T-helper 17 cell (primary cell): ENCODE results near the gene DRD3. TPM values are rescaled to one million over a fixed set of nuclear protein-coding genes. Genes with fewer than 3 reads are reported as not detected.

Experiments used
- ATAC-seq: fragments of 150-1000 bp; cut with Tn5 transposase; 2 replicates; pipeline ENCODE4 v1.10.0; 2021; ENCODE audit warnings: mild to moderate bottlenecking, moderate library complexity
- DNase-seq, 3 donors: peaks; one replicate each; pipeline versions ENCODE4 v3.0.0 to v3.0.0-alpha.2; 2020 to 2021
- H3K9me3 ChIP-seq: one replicate; pipeline ENCODE4 v1.7.0; 2013; ENCODE audit warnings: low read length, mild to moderate bottlenecking; ENCODE audit not compliant: control insufficient read depth, poor library complexity, severe bottlenecking
- H3K27ac Mint-ChIP-seq: one replicate; pipeline ENCODE4 v1.8.0; 2022; ENCODE audit warnings: mild to moderate bottlenecking, moderate library complexity, mixed read lengths
- H3K27me3 Mint-ChIP-seq: one replicate; pipeline ENCODE4 v1.8.0; 2022; ENCODE audit warnings: mixed read lengths
- H3K36me3 Mint-ChIP-seq: one replicate; pipeline ENCODE4 v1.8.0; 2022; ENCODE audit warnings: low read depth, mixed read lengths
- H3K4me1 Mint-ChIP-seq: one replicate; pipeline ENCODE4 v1.8.0; 2022; ENCODE audit warnings: mild to moderate bottlenecking, mixed read lengths
- H3K4me3 Mint-ChIP-seq: one replicate; pipeline ENCODE4 v1.8.0; 2022; ENCODE audit warnings: mild to moderate bottlenecking, moderate library complexity, mixed read lengths
- total RNA-seq, 4 donors: library from RNA in 2 of 4; stranded (reverse) in 2 of 4; gene quantifications; one replicate each; pipeline ENCODE4 v1.2.3 and lab custom pipeline; 2022 to 2026

DRD3 gene
- total RNA-seq, 2 donors from 2014 or later = not detected

GRCh38 chr3:114128231-114128630 lies 50.6 kb downstream of the DRD3 start:
- DNase-seq (no peak), ATAC-seq (no peak)
- no peaks in the 10 kb centered on the region for H3K9me3 ChIP-seq
- Mint-ChIP-seq H3K27ac (no peak overlapping the region), H3K36me3 (peaks cover 3% of the 10 kb centered on the region), H3K4me3 (no peak overlapping the region), H3K4me1 (peaks cover 2% of the 10 kb centered on the region), H3K27me3 (peaks cover 8% of the 10 kb centered on the region)

- no peaks in the 10 kb centered on the region for H3K4me1 Mint-ChIP-seq
- H3K9me3 ChIP-seq = no peaks in the 10 kb centered on the region
- no peak for DNase-seq
- H3K4me3 Mint-ChIP-seq = no peak overlapping the region
- H3K27ac Mint-ChIP-seq = no peak overlapping the region
- peaks cover 14% of the 10 kb centered on the region for H3K27me3 Mint-ChIP-seq
- peaks cover 3% of the 10 kb centered on the region for H3K36me3 Mint-ChIP-seq
- no peak for ATAC-seq
These were observed 51.3 kb downstream of the DRD3 start for GRCh38 chr3:114127517-114127916.

GRCh38 chr3:114126461-114126860 lies 52.4 kb downstream of the DRD3 start:
- H3K27me3 Mint-ChIP-seq = peaks cover 17% of the 10 kb centered on the region
- H3K4me1 Mint-ChIP-seq = no peaks in the 10 kb centered on the region
- no peak overlapping the region for H3K4me3 Mint-ChIP-seq
- ATAC-seq (no peak), DNase-seq (no peak)
- H3K36me3 Mint-ChIP-seq = peaks cover 3% of the 10 kb centered on the region
- no peaks in the 10 kb centered on the region for H3K9me3 ChIP-seq
- no peak overlapping the region for H3K27ac Mint-ChIP-seq

GRCh38 chr3:114122027-114122709 lies 56.7 kb downstream of the DRD3 start:
- no peak overlapping the region for H3K27ac Mint-ChIP-seq
- DNase-seq (no peak), ATAC-seq (no peak)
- no peaks in the 10 kb centered on the region for H3K4me1 Mint-ChIP-seq
- H3K36me3 Mint-ChIP-seq = peaks cover 3% of the 10 kb centered on the region
- peaks cover 17% of the 10 kb centered on the region for H3K27me3 Mint-ChIP-seq
- no peaks in the 10 kb centered on the region for H3K9me3 ChIP-seq
- no peak overlapping the region for H3K4me3 Mint-ChIP-seq

- no peaks in the 10 kb centered on the region for H3K9me3 ChIP-seq
- Mint-ChIP-seq H3K36me3 (peaks cover 3% of the 10 kb centered on the region), H3K4me3 (no peak overlapping the region), H3K27ac (no peak overlapping the region), H3K4me1 (no peaks in the 10 kb centered on the region), H3K27me3 (peaks cover 17% of the 10 kb centered on the region)
- no peak for DNase-seq
- no peak for ATAC-seq
These were observed 58.6 kb downstream of the DRD3 start for GRCh38 chr3:114120211-114120610.

GRCh38 chr3:114119776-114120175 lies 59.1 kb downstream of the DRD3 start:
- no peak overlapping the region for H3K27ac Mint-ChIP-seq
- no peaks in the 10 kb centered on the region for H3K4me1 Mint-ChIP-seq
- no peaks in the 10 kb centered on the region for H3K9me3 ChIP-seq
- no peak for DNase-seq
- peaks cover 3% of the 10 kb centered on the region for H3K36me3 Mint-ChIP-seq
- H3K27me3 Mint-ChIP-seq = peaks cover 17% of the 10 kb centered on the region
- no peak overlapping the region for H3K4me3 Mint-ChIP-seq
- no peak for ATAC-seq

GRCh38 chr3:114115143-114115542 lies 63.7 kb downstream of the DRD3 start:
- peaks cover 27% of the 10 kb centered on the region for H3K27me3 Mint-ChIP-seq
- H3K4me1 Mint-ChIP-seq = peaks cover 2% of the 10 kb centered on the region
- no peaks in the 10 kb centered on the region for H3K9me3 ChIP-seq
- no peak overlapping the region for H3K4me3 Mint-ChIP-seq
- peaks cover 2% of the 10 kb centered on the region for H3K36me3 Mint-ChIP-seq
- DNase-seq (no peak), ATAC-seq (no peak)
- H3K27ac Mint-ChIP-seq = no peak overlapping the region

GRCh38 chr3:114114719-114115118 lies 64.1 kb downstream of the DRD3 start:
- Mint-ChIP-seq H3K4me1 (peaks cover 2% of the 10 kb centered on the region), H3K27ac (no peak overlapping the region), H3K36me3 (peaks cover 2% of the 10 kb centered on the region), H3K27me3 (peaks cover 31% of the 10 kb centered on the region), H3K4me3 (no peak overlapping the region)
- DNase-seq = no peak
- no peak for ATAC-seq
- no peaks in the 10 kb centered on the region for H3K9me3 ChIP-seq

GRCh38 chr3:114112696-114113095 lies 66.2 kb downstream of the DRD3 start:
- H3K4me1 Mint-ChIP-seq = peaks cover 2% of the 10 kb centered on the region

GRCh38 chr3:114111060-114111770 lies 67.6 kb downstream of the DRD3 start:
- Mint-ChIP-seq H3K36me3 (peaks cover 2% of the 10 kb centered on the region), H3K27me3 (peaks cover 41% of the 10 kb centered on the region), H3K27ac (no peak overlapping the region), H3K4me1 (peaks cover 2% of the 10 kb centered on the region), H3K4me3 (no peak overlapping the region)
- ATAC-seq (no peak), DNase-seq (no peak)
- no peaks in the 10 kb centered on the region for H3K9me3 ChIP-seq

More at GRCh38 chr3:114112696-114113095, 66.2 kb downstream of the DRD3 start:
- no peaks in the 10 kb centered on the region for H3K9me3 ChIP-seq
- no peak for ATAC-seq
- H3K36me3 Mint-ChIP-seq = peaks cover 2% of the 10 kb centered on the region
- DNase-seq = no peak
- no peak overlapping the region for H3K4me3 Mint-ChIP-seq
- peaks cover 36% of the 10 kb centered on the region for H3K27me3 Mint-ChIP-seq
- no peak overlapping the region for H3K27ac Mint-ChIP-seq

GRCh38 chr3:114110439-114110838 lies 68.4 kb downstream of the DRD3 start:
- no peaks in the 10 kb centered on the region for H3K9me3 ChIP-seq
- ATAC-seq = no peak
- no peak for DNase-seq
- H3K4me1 Mint-ChIP-seq = peaks cover 2% of the 10 kb centered on the region
- H3K27me3 Mint-ChIP-seq = peaks cover 41% of the 10 kb centered on the region
- H3K27ac Mint-ChIP-seq = no peak overlapping the region
- H3K36me3 Mint-ChIP-seq = peaks cover 4% of the 10 kb centered on the region
- H3K4me3 Mint-ChIP-seq = no peak overlapping the region

- no peak for DNase-seq
- H3K9me3 ChIP-seq = no peaks in the 10 kb centered on the region
- Mint-ChIP-seq H3K36me3 (peaks cover 5% of the 10 kb centered on the region), H3K4me3 (no peak overlapping the region), H3K4me1 (peaks cover 2% of the 10 kb centered on the region), H3K27me3 (peaks cover 35% of the 10 kb centered on the region), H3K27ac (no peak overlapping the region)
- no peak for ATAC-seq
These were observed 70.7 kb downstream of the DRD3 start for GRCh38 chr3:114108137-114108536.

GRCh38 chr3:114104414-114104813 lies 74.4 kb downstream of the DRD3 start:
- Mint-ChIP-seq H3K27me3 (peaks cover 11% of the 10 kb centered on the region), H3K36me3 (peaks cover 7% of the 10 kb centered on the region), H3K27ac (no peak overlapping the region), H3K4me1 (no peaks in the 10 kb centered on the region), H3K4me3 (no peak overlapping the region)
- DNase-seq (no peak), ATAC-seq (no peak)
- H3K9me3 ChIP-seq = no peaks in the 10 kb centered on the region

- DNase-seq (no peak), ATAC-seq (no peak)
- Mint-ChIP-seq H3K27me3 (peaks cover 9% of the 10 kb centered on the region), H3K4me1 (no peaks in the 10 kb centered on the region), H3K4me3 (no peak overlapping the region), H3K36me3 (peaks cover 7% of the 10 kb centered on the region), H3K27ac (no peak overlapping the region)
- no peaks in the 10 kb centered on the region for H3K9me3 ChIP-seq
These were observed 75.0 kb downstream of the DRD3 start for GRCh38 chr3:114103858-114104257.
